Right atrium auricular region (tissue), 2 donors: ENCODE measurements around the gene CFAP221. TPM values are rescaled to one million over a fixed set of nuclear protein-coding genes. Genes with fewer than 3 reads are reported as not detected.

ENCODE experiments used
- DNase-seq: peaks from one replicate; pipeline ENCODE4 v3.0.0-alpha.2; 2019; ENCODE audit warnings: low spot score
- H3K27ac ChIP-seq, 2 donors: fragments of 200-600 bp; sonication (generic); 1 replicate in 1 of 2; 2 replicates in 1 of 2; pipeline ENCODE4 v1.5.1; 2016 to 2019
- H3K27me3 ChIP-seq, 2 donors: fragments of 200-600 bp; sonication (generic); one replicate each; pipeline versions ENCODE4 v1.5.1 to v1.6.0; 2017 to 2019
- H3K36me3 ChIP-seq: fragments of 200-600 bp; sonication (generic); one replicate; pipeline ENCODE4 v1.5.1; 2016
- H3K4me1 ChIP-seq, 2 donors: fragments of 200-600 bp; sonication (generic); one replicate each; pipeline versions ENCODE4 v1.5.1 to v1.6.0; 2017 to 2019
- H3K4me3 ChIP-seq, 2 donors: fragments of 200-600 bp; sonication (generic); 1 replicate in 1 of 2; 2 replicates in 1 of 2; pipeline ENCODE4 v1.5.1; 2017 to 2019; ENCODE audit warnings: mild to moderate bottlenecking in 1 of 2, moderate library complexity in 1 of 2
- H3K9me3 ChIP-seq, 2 donors: fragments of 200-600 bp; sonication (generic); one replicate each; pipeline ENCODE4 v1.5.1; 2019
- total RNA-seq, 2 donors: library from RNA; depleted of rRNA; stranded (reverse); fragments of >200 nt; gene quantifications; one replicate each; pipeline ENCODE4 v1.1.0, GENCODE V29; 2016
- TF ChIP-seq, protein P1 (sequence below), 2 donors: fragments of 200-600 bp; sonication (generic); IDR thresholded peaks; one replicate each; pipeline ENCODE4 v1.5.1; 2019; ENCODE audit warnings: antibody characterized with exemption in 2 of 2

CFAP221 gene
- total RNA-seq, 2 donors from 2014 or later, result 0.44 to 1.1 TPM

DNA sequence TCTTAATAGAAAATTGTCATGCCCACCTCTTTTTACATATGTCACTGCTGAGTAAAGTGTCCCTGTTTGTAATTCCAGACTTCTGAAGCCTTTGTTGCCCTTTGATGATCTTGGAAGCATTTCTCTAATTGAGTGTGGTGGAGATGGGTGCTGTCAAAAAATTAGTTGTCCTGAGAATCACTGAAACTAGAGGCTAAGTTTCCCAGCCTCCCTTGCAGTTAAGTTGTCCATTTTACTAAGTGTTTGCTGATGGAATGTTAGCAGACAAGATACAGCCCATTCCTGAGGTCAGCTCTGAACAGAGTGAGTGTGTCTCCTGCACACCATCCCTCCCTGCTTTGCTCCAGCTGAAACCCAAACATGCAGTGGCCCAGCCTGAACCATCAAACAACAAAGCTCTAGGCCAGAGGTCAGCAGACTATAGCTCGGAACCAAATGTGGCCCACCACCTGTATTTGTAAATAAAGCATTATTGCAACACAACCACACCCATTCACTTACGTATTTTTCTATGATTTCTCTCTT is 106.7 kb downstream of the CFAP221 start:
- TF ChIP-seq, protein P1, sequence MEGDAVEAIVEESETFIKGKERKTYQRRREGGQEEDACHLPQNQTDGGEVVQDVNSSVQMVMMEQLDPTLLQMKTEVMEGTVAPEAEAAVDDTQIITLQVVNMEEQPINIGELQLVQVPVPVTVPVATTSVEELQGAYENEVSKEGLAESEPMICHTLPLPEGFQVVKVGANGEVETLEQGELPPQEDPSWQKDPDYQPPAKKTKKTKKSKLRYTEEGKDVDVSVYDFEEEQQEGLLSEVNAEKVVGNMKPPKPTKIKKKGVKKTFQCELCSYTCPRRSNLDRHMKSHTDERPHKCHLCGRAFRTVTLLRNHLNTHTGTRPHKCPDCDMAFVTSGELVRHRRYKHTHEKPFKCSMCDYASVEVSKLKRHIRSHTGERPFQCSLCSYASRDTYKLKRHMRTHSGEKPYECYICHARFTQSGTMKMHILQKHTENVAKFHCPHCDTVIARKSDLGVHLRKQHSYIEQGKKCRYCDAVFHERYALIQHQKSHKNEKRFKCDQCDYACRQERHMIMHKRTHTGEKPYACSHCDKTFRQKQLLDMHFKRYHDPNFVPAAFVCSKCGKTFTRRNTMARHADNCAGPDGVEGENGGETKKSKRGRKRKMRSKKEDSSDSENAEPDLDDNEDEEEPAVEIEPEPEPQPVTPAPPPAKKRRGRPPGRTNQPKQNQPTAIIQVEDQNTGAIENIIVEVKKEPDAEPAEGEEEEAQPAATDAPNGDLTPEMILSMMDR (IDR thresholded peaks at IDR 0.05), result no peak
- Histone ChIP-seq H3K27ac (no peak overlapping the region), H3K9me3 (peaks cover 3 to 10% of the 10 kb centered on the region in 2 donors), H3K4me1 (no peaks in the 10 kb centered on the region), H3K27me3 (no peaks in the 10 kb centered on the region), H3K4me3 (no peak overlapping the region), H3K36me3 (no peaks in the 10 kb centered on the region)
- no peak for DNase-seq

DNA sequence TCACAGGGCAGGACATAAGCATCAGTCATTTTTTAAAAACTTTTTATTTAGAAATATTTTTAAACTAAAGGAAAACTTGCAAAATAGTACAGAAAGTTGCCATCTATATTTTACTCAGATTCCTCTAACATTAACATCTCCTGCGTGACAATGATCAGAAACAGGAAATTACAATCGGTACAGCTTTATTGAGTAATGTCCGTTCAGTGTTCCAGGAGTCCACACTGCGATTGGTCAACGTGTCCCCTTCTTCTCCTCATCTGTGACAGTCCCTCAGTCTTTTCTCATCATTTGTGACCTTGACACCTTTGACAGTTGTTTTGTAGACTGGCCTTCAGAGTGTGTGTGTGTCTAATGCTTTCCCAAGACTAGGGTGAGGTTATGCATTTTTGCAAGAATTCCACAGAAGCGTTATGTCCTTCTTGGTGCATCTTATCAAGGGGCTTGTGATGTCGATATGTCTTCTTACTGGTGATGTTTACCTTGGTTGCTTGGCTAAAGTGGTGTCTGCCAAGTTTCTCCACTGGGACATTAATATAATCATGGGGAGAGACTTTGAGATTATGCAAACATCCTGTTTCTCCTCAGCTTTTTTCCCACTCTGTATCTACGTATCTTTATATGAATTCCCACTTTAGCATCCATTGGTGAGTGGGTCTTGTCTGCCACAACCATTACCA is 113.4 kb downstream of the CFAP221 start:
- no peak overlapping the region for H3K4me3 ChIP-seq
- H3K4me1 ChIP-seq, result no peaks in the 10 kb centered on the region
- no peak overlapping the region for H3K27ac ChIP-seq
- no peaks in the 10 kb centered on the region for H3K36me3 ChIP-seq
- no peaks in the 10 kb centered on the region for H3K9me3 ChIP-seq
- DNase-seq, result no peak
- TF ChIP-seq, protein P1 (IDR thresholded peaks at IDR 0.05), result no peak
- no peaks in the 10 kb centered on the region for H3K27me3 ChIP-seq

DNA sequence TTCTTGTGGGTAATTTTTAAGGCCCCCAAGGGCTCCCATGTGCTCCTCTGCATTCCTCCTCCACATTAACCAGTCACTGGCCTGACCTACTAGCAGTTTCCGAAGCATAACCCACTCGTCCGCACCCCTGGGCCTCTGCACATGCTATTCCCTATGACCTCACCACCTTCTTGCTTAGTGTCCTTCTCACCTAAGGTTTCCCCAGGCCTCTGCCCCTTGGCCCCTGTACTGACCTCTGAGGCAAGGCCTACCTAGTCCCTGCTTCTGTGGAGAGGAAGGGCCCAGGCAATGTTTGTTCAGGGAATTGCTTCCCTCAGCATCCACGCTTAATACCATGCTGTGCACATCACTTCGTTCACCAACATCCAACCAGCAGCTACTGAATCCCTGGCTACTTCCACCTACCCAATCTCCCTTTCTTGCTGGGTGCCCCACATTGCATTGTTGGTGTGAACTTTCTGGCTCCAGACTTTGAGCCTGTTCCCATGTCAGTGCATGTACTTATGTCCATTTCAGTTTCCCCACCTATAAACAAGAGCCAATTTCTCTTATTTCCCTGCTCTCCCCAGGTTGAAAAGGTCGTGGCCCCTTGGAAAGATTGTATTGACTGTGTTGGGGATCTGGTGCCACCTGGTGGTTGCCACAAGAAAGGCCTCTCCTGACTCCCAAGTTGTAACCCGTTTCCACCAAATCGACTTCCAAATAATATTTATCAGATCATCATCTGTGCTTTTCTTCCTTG is 115.5 kb downstream of the CFAP221 start:
- no peaks in the 10 kb centered on the region for H3K27me3 ChIP-seq

DNA sequence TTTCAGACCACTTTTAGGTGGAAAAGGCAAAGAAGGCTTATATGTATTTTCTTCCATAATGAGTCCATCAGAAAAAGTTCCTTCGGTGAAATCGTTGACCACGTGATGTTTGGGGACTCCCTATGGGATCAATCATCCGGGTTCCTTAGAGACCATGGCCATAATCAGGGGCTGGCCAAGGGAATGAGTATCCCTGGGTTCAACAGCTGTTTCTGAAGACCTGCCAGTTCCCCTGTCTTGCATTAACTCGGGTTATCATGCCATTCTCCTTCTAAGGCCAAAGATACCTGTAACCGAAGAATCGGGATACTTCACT is 116.1 kb downstream of the CFAP221 start:
- Histone ChIP-seq H3K27me3 (no peaks in the 10 kb centered on the region), H3K36me3 (no peaks in the 10 kb centered on the region), H3K27ac (no peak overlapping the region), H3K9me3 (no peaks in the 10 kb centered on the region), H3K4me3 (no peak overlapping the region), H3K4me1 (no peaks in the 10 kb centered on the region)
- DNase-seq, result no peak
- TF ChIP-seq, protein P1 (IDR thresholded peaks at IDR 0.05), result no peak

More for the DNA sequence above, 115.5 kb downstream of the CFAP221 start:
- TF ChIP-seq, protein P1 (IDR thresholded peaks at IDR 0.05), result peak; percentile 69 to 85
- DNase-seq, result no peak
- no peaks in the 10 kb centered on the region for H3K4me1 ChIP-seq
- no peaks in the 10 kb centered on the region for H3K9me3 ChIP-seq
- no peak overlapping the region for H3K27ac ChIP-seq
- no peak overlapping the region for H3K4me3 ChIP-seq
- H3K36me3 ChIP-seq, result no peaks in the 10 kb centered on the region

DNA sequence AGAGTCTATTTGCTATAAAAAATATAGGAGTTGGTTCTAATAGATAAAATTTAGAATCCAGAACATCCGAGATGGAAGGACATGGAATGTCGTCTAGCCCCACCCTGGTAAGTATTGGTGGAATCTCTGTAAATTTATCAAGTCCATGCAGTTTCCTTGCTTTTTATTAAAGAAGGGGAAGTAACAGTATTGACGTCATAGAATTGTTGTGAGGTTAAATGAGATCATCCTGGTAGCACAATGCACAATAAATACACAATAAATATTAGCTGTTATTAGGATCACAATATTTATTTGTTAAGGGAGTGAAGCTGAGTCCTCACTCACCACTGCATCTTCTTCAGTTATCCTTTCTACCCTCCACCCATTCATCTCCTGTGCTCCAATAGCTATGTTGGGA is 118.0 kb downstream of the CFAP221 start:
- H3K4me3 ChIP-seq, result no peak overlapping the region
- no peak overlapping the region for H3K27ac ChIP-seq
- no peak for DNase-seq
- no peaks in the 10 kb centered on the region for H3K9me3 ChIP-seq
- no peaks in the 10 kb centered on the region for H3K27me3 ChIP-seq
- no peaks in the 10 kb centered on the region for H3K4me1 ChIP-seq
- TF ChIP-seq, protein P1 (IDR thresholded peaks at IDR 0.05), result no peak
- H3K36me3 ChIP-seq, result no peaks in the 10 kb centered on the region
